ENCODE data around the gene SFMBT2. TPM values are rescaled to one million over a fixed set of nuclear protein-coding genes. Genes with fewer than 3 reads are reported as not detected.

SFMBT2 gene
- total RNA-seq, 6 experiments from 2014 or later, result 1.4 to 3.4 (median 1.8) TPM

- intact Hi-C loops (cut with DNase I), result loop anchor here in 1 of 2 donors (10.0 kb wide), 1 partner anchor 172 kb away; no protein-coding TSS in a partner anchor
Measured at GRCh38 chr10:7426349-7426748, 15.5 kb upstream of the SFMBT2 start.

DNA sequence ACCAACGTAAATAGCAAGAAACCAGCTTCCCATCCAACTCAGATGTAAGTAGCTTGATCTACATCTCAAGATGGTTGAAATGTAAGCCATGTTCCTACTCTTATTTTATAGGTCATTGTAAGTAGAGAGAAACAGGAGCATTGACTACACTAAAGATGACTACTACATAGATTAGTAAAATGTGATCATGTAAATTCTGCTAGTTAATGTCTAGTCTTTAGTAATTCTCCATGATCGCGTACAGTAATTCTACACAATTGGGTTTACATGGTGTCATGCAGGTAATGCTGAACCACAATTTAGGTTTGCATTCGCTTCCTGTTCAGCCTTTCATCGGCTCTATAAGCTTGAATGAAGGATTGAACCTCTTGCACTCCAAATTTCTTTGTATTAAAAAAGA, 14.9 kb upstream of the SFMBT2 start:
- Histone ChIP-seq H3K4me1 (no peaks in the 10 kb centered on the region), H3K27ac (no peak overlapping the region), H3K27me3 (peaks cover 0 to 4% of the 10 kb centered on the region in 2 donors), H3K9me3 (no peaks in the 10 kb centered on the region), H3K4me3 (no peak overlapping the region), H3K36me3 (no peaks in the 10 kb centered on the region)
- no peak for ATAC-seq
- intact Hi-C loops (cut with DNase I), result loop anchor here in 1 of 2 donors (10.0 kb wide), 1 partner anchor 171 kb away; no protein-coding TSS in a partner anchor
- DNase-seq, result no peak
- WGBS (ENCODE audit: insufficient coverage, low coverage, low lambda C conversion rate, missing lambda C conversion rate), result 73% methylated on average over 5 of the region's 5 CpGs
- TF ChIP-seq, protein P1, sequence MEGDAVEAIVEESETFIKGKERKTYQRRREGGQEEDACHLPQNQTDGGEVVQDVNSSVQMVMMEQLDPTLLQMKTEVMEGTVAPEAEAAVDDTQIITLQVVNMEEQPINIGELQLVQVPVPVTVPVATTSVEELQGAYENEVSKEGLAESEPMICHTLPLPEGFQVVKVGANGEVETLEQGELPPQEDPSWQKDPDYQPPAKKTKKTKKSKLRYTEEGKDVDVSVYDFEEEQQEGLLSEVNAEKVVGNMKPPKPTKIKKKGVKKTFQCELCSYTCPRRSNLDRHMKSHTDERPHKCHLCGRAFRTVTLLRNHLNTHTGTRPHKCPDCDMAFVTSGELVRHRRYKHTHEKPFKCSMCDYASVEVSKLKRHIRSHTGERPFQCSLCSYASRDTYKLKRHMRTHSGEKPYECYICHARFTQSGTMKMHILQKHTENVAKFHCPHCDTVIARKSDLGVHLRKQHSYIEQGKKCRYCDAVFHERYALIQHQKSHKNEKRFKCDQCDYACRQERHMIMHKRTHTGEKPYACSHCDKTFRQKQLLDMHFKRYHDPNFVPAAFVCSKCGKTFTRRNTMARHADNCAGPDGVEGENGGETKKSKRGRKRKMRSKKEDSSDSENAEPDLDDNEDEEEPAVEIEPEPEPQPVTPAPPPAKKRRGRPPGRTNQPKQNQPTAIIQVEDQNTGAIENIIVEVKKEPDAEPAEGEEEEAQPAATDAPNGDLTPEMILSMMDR (IDR thresholded peaks at IDR 0.05), result no peak
- TF ChIP-seq POLR2A (IDR thresholded peaks at IDR 0.05), result no peak

More at GRCh38 chr10:7426349-7426748, 15.5 kb upstream of the SFMBT2 start:
- no peaks in the 10 kb centered on the region for H3K4me1 ChIP-seq
- TF ChIP-seq, protein P1 (IDR thresholded peaks at IDR 0.05), result no peak
- no peak for TF ChIP-seq POLR2A (IDR thresholded peaks at IDR 0.05)
- peaks cover 0 to 4% of the 10 kb centered on the region in 2 donors for H3K27me3 ChIP-seq
- H3K4me3 ChIP-seq, result no peak overlapping the region
- H3K36me3 ChIP-seq, result no peaks in the 10 kb centered on the region
- no peaks in the 10 kb centered on the region for H3K9me3 ChIP-seq
- ATAC-seq (no peak), DNase-seq (no peak)
- 66% methylated on average over 4 of the region's 4 CpGs for WGBS (ENCODE audit: insufficient coverage, low coverage, low lambda C conversion rate, missing lambda C conversion rate)
- H3K27ac ChIP-seq, result no peak overlapping the region

GRCh38 chr10:7424919-7425318, 14.1 kb upstream of the SFMBT2 start:
- intact Hi-C loops (cut with DNase I), result loop anchor here in 1 of 2 donors (10.0 kb wide), 1 partner anchor 170 kb away; no protein-coding TSS in a partner anchor
- 57% methylated on average over 3 of the region's 3 CpGs for WGBS (ENCODE audit: insufficient coverage, low coverage, low lambda C conversion rate, missing lambda C conversion rate)
- ATAC-seq, result no peak
- no peak for DNase-seq
- H3K4me3 ChIP-seq, result no peak overlapping the region
- peaks cover 0 to 4% of the 10 kb centered on the region in 2 donors for H3K27me3 ChIP-seq
- no peaks in the 10 kb centered on the region for H3K9me3 ChIP-seq
- H3K36me3 ChIP-seq, result no peaks in the 10 kb centered on the region
- H3K27ac ChIP-seq, result no peak overlapping the region
- no peaks in the 10 kb centered on the region for H3K4me1 ChIP-seq
- TF ChIP-seq POLR2A (IDR thresholded peaks at IDR 0.05), result no peak
- TF ChIP-seq, protein P1 (IDR thresholded peaks at IDR 0.05), result no peak

- Histone ChIP-seq H3K4me1 (no peaks in the 10 kb centered on the region), H3K27me3 (peaks cover 0 to 4% of the 10 kb centered on the region in 2 donors), H3K27ac (no peak overlapping the region), H3K36me3 (no peaks in the 10 kb centered on the region), H3K9me3 (no peaks in the 10 kb centered on the region), H3K4me3 (no peak overlapping the region)
- no peak for DNase-seq
- TF ChIP-seq POLR2A (IDR thresholded peaks at IDR 0.05), result no peak
- TF ChIP-seq, protein P1 (IDR thresholded peaks at IDR 0.05), result no peak
- WGBS (ENCODE audit: insufficient coverage, low coverage, low lambda C conversion rate, missing lambda C conversion rate), result 30% methylated on average over 2 of the region's 12 CpGs
- intact Hi-C loops (cut with DNase I), result loop anchor here in 1 of 2 donors (10.0 kb wide), 1 partner anchor 170 kb away; no protein-coding TSS in a partner anchor
- ATAC-seq, result peak in 2 of 4 donors; percentile 34 to 37
Measured at GRCh38 chr10:7424315-7424714, 13.5 kb upstream of the SFMBT2 start.

Measured in right lobe of liver (tissue), 6 donors.